Measurements from ENCODE around the gene MRPL19.

DNA sequence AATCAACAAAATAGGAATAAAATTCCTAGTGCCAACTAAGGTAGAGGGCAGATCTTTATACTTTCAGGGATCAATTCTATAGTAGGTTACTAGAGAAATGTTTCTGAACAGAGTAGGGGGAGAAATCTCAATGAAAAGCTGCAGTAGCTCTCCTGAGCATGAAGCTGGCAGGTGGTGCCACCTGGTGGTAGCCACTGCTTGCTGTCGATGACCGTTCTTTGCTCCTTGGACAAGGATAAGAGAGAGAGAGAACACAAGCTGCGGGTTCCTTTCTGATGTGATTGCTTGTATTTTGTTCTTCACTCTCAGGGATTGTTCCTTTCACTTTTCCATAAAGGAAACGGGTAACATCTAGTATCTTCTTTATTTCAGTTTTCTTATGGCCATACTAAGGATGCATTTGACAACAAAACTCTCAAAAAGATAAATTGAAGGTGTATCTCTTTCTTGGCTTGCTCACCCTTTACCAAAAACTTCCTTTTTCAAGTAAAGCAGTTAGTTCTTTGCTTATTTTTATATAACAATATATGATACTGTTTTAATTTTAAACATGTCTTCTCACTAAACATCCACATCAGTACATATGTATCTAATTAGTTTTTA lies 18.6 kb upstream of the MRPL19 start:
- TF ChIP-seq, protein P1, sequence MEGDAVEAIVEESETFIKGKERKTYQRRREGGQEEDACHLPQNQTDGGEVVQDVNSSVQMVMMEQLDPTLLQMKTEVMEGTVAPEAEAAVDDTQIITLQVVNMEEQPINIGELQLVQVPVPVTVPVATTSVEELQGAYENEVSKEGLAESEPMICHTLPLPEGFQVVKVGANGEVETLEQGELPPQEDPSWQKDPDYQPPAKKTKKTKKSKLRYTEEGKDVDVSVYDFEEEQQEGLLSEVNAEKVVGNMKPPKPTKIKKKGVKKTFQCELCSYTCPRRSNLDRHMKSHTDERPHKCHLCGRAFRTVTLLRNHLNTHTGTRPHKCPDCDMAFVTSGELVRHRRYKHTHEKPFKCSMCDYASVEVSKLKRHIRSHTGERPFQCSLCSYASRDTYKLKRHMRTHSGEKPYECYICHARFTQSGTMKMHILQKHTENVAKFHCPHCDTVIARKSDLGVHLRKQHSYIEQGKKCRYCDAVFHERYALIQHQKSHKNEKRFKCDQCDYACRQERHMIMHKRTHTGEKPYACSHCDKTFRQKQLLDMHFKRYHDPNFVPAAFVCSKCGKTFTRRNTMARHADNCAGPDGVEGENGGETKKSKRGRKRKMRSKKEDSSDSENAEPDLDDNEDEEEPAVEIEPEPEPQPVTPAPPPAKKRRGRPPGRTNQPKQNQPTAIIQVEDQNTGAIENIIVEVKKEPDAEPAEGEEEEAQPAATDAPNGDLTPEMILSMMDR (IDR thresholded peaks at IDR 0.05) = peak; percentile 93
- TF ChIP-seq, protein P2, sequence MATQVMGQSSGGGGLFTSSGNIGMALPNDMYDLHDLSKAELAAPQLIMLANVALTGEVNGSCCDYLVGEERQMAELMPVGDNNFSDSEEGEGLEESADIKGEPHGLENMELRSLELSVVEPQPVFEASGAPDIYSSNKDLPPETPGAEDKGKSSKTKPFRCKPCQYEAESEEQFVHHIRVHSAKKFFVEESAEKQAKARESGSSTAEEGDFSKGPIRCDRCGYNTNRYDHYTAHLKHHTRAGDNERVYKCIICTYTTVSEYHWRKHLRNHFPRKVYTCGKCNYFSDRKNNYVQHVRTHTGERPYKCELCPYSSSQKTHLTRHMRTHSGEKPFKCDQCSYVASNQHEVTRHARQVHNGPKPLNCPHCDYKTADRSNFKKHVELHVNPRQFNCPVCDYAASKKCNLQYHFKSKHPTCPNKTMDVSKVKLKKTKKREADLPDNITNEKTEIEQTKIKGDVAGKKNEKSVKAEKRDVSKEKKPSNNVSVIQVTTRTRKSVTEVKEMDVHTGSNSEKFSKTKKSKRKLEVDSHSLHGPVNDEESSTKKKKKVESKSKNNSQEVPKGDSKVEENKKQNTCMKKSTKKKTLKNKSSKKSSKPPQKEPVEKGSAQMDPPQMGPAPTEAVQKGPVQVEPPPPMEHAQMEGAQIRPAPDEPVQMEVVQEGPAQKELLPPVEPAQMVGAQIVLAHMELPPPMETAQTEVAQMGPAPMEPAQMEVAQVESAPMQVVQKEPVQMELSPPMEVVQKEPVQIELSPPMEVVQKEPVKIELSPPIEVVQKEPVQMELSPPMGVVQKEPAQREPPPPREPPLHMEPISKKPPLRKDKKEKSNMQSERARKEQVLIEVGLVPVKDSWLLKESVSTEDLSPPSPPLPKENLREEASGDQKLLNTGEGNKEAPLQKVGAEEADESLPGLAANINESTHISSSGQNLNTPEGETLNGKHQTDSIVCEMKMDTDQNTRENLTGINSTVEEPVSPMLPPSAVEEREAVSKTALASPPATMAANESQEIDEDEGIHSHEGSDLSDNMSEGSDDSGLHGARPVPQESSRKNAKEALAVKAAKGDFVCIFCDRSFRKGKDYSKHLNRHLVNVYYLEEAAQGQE (IDR thresholded peaks at IDR 0.05; ENCODE audit: insufficient read depth in 1 of 2, low read depth in 2 of 2, low read length in 1 of 2) = no peak
- TF ChIP-seq TCF7L2 (IDR thresholded peaks at IDR 0.05; ENCODE audit: low read depth, low read length) (no peak), POLR2AphosphoS5 (IDR thresholded peaks at IDR 0.05; ENCODE audit: low read depth, low read length) (no peak)
